K562 (cell line): ENCODE measurements around the gene NOSIP. TPM values are rescaled to one million over a fixed set of nuclear protein-coding genes. Genes with fewer than 3 reads are reported as not detected.
A peak's percentile ranks its signal among the peaks of the same experiment; 100 is the strongest.

Source experiments
- CBFA2T2 ChIP-seq: fragments of 450-650 bp; conservative IDR thresholded peaks from 2 replicates; pipeline ENCODE4 v1.6.1; 2017; ENCODE audit warnings: mild to moderate bottlenecking
- CXXC5 ChIP-seq: fragments of 250-450 bp; sonication (Bioruptor Pico); IDR thresholded peaks from 2 replicates; pipeline ENCODE4 v1.8.0; 2022; ENCODE audit warnings: inconsistent platforms, mild to moderate bottlenecking, moderate library complexity
- DNMT1 ChIP-seq: fragments of 450-650 bp; IDR thresholded peaks from 2 replicates; pipeline ENCODE4 v1.6.1; 2016; ENCODE audit warnings: antibody characterized with exemption, mild to moderate bottlenecking
- FOXA1 ChIP-seq: fragments of 450-650 bp; IDR thresholded peaks from 2 replicates; pipeline ENCODE4 v1.6.1; 2016; ENCODE audit warnings: mild to moderate bottlenecking, borderline replicate concordance
- FOXM1 ChIP-seq, 2 experiments: fragments of 450-650 bp in 1 of 2; sonication (generic) in 1 of 2; formaldehyde crosslinking in 1 of 2; IDR thresholded peaks; 2 replicates each; pipeline versions ENCODE4 v1.6.1 to v1.9.0; 2017 to 2022; ENCODE audit warnings: low read depth in 2 of 2, mild to moderate bottlenecking in 2 of 2, missing genetic modification reagents in 1 of 2, moderate library complexity in 1 of 2
- KHSRP ChIP-seq: fragments of 450-650 bp; IDR thresholded peaks from 2 replicates; pipeline ENCODE4 v1.6.1; 2017
- SMC3 ChIP-seq: conservative IDR thresholded peaks from 2 replicates; pipeline ENCODE4 v1.6.1; 2011; ENCODE audit warnings: low read depth, low read length, improper control_type of control experiment; ENCODE audit not compliant: insufficient read depth
- ZNF316 ChIP-seq: fragments of 450-650 bp; IDR thresholded peaks from 2 replicates; pipeline ENCODE4 v1.6.1; 2016
- ZNF324 ChIP-seq: fragments of 250-450 bp; sonication (Bioruptor Pico); IDR thresholded peaks from 2 replicates; pipeline ENCODE4 v1.4.0; 2020; ENCODE audit warnings: mild to moderate bottlenecking
- ZNF668 ChIP-seq: fragments of 250-450 bp; sonication (Bioruptor Pico); IDR thresholded peaks from 2 replicates; pipeline ENCODE4 v1.8.0; 2022; ENCODE audit warnings: mild to moderate bottlenecking, inconsistent platforms
- polyA plus RNA-seq, 8 experiments: library from polyadenylated mRNA; depleted of rRNA in 4 of 8; stranded (reverse) in 5 of 8; unstranded in 3 of 8; fragments of >200 nt; fragmentation: Nextera tagmentation in 2 of 8; fragmentation: Illumina TruSeq in 1 of 8; extraction: Ambion mirVana in 2 of 8; extraction: Trizol in 1 of 8; gene quantifications; 2 replicates each; pipeline versions ENCODE4 v1.2.1 to v1.2.3, GENCODE V29; 2011 to 2014; ENCODE audit warnings: inconsistent platforms in 1 of 8, missing spikeins in 1 of 8
- total RNA-seq, 7 experiments: library from RNA; depleted of rRNA in 6 of 7; stranded (reverse); fragments of >200 nt in 6 of 7; fragmentation: Illumina TruSeq in 2 of 7; extraction: Trizol in 2 of 7; gene quantifications; 2 replicates each; pipeline versions ENCODE4 v1.2.1 to v1.2.3, GENCODE V29; 2011 to 2021; ENCODE audit warnings: low replicate concordance in 1 of 7
- TF ChIP-seq, protein P1 (sequence below): fragments of 450-650 bp; IDR thresholded peaks from 2 replicates; pipeline ENCODE4 v1.6.1; 2017; ENCODE audit warnings: antibody characterized with exemption, mild to moderate bottlenecking
- TF ChIP-seq, protein P2 (sequence below): fragments of 450-650 bp; formaldehyde crosslinking; IDR thresholded peaks from 2 replicates; pipeline ENCODE4 v1.4.0; 2022; ENCODE audit warnings: missing genetic modification characterization
- TF ChIP-seq, protein P3 (sequence below), 2 experiments: fragments of 450-650 bp; IDR thresholded peaks; 2 replicates each; pipeline ENCODE4 v1.6.1; 2016
- TF ChIP-seq, protein P4 (sequence below): fragments of 150-350 bp; IDR thresholded peaks from 2 replicates; pipeline ENCODE4 v1.6.1; 2014; ENCODE audit warnings: low read depth, mild to moderate bottlenecking, low read length, borderline replicate concordance

The NOSIP gene
- total and polyA plus RNA-seq, 9 of the 15 experiments (the other 6 are each of a cell fraction or from before 2014, with no cell fraction given): 14.4 to 153 (median 79.9) TPM

DNA sequence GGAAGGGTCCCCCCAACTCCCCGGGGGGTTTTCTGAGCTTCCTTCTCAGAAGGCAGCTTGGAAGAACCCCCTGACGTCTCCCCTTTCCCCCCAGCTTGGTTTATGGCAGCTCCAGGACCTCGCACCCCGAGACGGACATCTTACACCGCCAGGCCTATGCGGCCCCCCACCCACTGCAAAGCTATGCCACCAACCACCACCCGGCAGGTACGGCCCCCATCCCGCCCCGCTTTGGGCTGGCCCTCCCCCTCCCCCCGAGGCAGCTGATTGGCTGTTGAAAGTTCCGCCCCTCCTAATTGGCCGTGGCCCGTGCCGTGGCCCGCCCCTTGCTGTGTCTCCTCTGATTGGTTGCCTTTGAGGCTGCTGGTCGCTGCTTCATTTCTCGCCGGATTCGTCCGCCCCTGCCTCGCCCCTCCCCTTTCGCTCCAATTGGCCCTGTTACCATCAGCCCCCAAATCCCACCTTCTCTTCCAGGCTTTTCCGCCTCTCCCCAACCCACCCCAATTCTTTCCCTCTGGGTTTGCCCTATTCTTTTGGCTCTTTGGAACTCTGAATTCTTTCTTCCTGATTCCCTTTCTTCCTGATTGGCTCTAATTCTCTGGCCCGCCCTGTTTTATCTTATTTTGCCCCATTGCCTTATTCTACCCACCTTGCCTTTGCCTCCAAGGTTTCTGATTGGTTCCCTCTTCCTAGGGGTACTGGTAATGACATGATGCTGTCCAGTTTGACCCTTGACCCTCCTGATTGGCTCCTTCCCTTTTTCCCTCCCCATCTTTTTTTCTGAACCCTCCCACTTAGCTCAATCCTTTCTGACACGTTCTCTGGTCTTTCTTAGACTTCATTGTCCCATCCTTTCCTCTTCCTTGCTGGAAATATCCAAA is 13.1 kb upstream of the NOSIP start (continued):
- TF ChIP-seq, protein P1, sequence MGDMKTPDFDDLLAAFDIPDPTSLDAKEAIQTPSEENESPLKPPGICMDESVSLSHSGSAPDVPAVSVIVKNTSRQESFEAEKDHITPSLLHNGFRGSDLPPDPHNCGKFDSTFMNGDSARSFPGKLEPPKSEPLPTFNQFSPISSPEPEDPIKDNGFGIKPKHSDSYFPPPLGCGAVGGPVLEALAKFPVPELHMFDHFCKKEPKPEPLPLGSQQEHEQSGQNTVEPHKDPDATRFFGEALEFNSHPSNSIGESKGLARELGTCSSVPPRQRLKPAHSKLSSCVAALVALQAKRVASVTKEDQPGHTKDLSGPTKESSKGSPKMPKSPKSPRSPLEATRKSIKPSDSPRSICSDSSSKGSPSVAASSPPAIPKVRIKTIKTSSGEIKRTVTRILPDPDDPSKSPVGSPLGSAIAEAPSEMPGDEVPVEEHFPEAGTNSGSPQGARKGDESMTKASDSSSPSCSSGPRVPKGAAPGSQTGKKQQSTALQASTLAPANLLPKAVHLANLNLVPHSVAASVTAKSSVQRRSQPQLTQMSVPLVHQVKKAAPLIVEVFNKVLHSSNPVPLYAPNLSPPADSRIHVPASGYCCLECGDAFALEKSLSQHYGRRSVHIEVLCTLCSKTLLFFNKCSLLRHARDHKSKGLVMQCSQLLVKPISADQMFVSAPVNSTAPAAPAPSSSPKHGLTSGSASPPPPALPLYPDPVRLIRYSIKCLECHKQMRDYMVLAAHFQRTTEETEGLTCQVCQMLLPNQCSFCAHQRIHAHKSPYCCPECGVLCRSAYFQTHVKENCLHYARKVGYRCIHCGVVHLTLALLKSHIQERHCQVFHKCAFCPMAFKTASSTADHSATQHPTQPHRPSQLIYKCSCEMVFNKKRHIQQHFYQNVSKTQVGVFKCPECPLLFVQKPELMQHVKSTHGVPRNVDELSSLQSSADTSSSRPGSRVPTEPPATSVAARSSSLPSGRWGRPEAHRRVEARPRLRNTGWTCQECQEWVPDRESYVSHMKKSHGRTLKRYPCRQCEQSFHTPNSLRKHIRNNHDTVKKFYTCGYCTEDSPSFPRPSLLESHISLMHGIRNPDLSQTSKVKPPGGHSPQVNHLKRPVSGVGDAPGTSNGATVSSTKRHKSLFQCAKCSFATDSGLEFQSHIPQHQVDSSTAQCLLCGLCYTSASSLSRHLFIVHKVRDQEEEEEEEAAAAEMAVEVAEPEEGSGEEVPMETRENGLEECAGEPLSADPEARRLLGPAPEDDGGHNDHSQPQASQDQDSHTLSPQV: no peak
- TF ChIP-seq, protein P2, sequence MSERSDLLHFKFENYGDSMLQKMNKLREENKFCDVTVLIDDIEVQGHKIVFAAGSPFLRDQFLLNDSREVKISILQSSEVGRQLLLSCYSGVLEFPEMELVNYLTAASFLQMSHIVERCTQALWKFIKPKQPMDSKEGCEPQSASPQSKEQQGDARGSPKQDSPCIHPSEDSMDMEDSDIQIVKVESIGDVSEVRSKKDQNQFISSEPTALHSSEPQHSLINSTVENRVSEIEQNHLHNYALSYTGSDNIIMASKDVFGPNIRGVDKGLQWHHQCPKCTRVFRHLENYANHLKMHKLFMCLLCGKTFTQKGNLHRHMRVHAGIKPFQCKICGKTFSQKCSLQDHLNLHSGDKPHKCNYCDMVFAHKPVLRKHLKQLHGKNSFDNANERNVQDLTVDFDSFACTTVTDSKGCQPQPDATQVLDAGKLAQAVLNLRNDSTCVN (CRISPR knock-in tag): no peak
- TF ChIP-seq DNMT1: peak; percentile 91; the same call in 1 of the 2 replicates
- TF ChIP-seq KHSRP: no peak
- no peak for TF ChIP-seq CBFA2T2
- TF ChIP-seq ZNF316: no peak
- no peak for TF ChIP-seq FOXA1
- TF ChIP-seq, protein P3, sequence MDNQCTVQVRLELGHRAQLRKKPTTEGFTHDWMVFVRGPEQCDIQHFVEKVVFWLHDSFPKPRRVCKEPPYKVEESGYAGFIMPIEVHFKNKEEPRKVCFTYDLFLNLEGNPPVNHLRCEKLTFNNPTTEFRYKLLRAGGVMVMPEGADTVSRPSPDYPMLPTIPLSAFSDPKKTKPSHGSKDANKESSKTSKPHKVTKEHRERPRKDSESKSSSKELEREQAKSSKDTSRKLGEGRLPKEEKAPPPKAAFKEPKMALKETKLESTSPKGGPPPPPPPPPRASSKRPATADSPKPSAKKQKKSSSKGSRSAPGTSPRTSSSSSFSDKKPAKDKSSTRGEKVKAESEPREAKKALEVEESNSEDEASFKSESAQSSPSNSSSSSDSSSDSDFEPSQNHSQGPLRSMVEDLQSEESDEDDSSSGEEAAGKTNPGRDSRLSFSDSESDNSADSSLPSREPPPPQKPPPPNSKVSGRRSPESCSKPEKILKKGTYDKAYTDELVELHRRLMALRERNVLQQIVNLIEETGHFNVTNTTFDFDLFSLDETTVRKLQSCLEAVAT (IDR thresholded peaks at IDR 0.05): peak in 1 of 2 experiments; percentile 58; a peak in 1 of 4 replicates
- 0 out of 2 replicates have a peak, but pooled peaks have one; percentile 2 for TF ChIP-seq SMC3
- TF ChIP-seq CXXC5 (CRISPR knock-in tag): no peak
- TF ChIP-seq, protein P4, sequence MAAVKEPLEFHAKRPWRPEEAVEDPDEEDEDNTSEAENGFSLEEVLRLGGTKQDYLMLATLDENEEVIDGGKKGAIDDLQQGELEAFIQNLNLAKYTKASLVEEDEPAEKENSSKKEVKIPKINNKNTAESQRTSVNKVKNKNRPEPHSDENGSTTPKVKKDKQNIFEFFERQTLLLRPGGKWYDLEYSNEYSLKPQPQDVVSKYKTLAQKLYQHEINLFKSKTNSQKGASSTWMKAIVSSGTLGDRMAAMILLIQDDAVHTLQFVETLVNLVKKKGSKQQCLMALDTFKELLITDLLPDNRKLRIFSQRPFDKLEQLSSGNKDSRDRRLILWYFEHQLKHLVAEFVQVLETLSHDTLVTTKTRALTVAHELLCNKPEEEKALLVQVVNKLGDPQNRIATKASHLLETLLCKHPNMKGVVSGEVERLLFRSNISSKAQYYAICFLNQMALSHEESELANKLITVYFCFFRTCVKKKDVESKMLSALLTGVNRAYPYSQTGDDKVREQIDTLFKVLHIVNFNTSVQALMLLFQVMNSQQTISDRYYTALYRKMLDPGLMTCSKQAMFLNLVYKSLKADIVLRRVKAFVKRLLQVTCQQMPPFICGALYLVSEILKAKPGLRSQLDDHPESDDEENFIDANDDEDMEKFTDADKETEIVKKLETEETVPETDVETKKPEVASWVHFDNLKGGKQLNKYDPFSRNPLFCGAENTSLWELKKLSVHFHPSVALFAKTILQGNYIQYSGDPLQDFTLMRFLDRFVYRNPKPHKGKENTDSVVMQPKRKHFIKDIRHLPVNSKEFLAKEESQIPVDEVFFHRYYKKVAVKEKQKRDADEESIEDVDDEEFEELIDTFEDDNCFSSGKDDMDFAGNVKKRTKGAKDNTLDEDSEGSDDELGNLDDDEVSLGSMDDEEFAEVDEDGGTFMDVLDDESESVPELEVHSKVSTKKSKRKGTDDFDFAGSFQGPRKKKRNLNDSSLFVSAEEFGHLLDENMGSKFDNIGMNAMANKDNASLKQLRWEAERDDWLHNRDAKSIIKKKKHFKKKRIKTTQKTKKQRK: no peak
- TF ChIP-seq FOXM1 (IDR thresholded peaks at IDR 0.05; ENCODE audit: low read depth): no peak
- no peak for TF ChIP-seq FOXM1 (CRISPR knock-in tag; IDR thresholded peaks at IDR 0.05; ENCODE audit: low read depth)
- TF ChIP-seq ZNF324: no peak
- TF ChIP-seq ZNF668 (CRISPR knock-in tag): no peak
